Measurements from ENCODE around the gene SLC5A12.
A peak's percentile ranks its signal among the peaks of the same experiment; 100 is the strongest.
"Not testable (repeated sequence)": the region's sequence is repeated elsewhere in the genome, so short reads cannot be mapped to it uniquely, and the experiment has no call there.

The SLC5A12 gene

DNA sequence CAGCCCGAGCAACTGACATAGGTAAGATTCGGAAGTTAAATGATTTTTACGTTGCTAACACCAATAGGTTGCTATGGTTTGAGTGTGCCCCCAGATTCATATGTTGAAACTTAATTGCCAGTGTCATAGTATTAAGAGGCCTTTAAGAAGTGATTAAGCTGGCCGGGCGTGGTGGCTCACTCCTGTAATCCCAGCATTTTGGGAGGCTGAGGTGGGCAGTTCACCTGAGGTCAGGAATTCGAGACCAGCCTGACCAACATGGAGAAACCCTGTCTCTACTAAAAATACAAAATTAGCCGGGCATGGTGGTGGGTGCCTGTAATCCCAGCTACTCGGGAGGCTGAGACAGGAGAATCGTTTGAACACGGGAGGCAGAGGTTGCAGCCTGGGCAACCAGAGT, 78.5 kb downstream of the SLC5A12 start:
- not testable (repeated sequence) for FAIRE-seq

DNA sequence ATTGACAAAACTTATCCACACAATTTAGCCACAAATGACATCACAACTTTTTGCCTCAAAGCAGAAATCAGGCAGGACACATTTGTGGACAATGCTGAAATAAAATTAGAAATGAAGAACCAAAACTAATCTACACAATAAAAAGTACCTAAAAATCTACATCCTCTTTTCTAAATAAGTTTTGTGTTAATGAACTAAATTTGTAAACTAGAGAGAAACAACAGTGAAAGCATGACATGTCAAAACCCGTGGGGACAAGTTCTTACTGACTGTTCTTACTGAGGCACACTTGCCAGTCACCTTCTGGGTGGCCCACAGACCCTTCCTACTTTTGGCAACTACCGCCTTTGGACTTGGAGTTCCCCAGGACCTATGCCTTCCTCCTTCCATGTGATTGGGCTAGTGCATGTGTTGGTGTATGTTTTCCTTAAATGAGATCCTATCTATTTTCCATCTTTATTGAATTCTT, 89.1 kb downstream of the SLC5A12 start:
- no peak for FAIRE-seq

DNA sequence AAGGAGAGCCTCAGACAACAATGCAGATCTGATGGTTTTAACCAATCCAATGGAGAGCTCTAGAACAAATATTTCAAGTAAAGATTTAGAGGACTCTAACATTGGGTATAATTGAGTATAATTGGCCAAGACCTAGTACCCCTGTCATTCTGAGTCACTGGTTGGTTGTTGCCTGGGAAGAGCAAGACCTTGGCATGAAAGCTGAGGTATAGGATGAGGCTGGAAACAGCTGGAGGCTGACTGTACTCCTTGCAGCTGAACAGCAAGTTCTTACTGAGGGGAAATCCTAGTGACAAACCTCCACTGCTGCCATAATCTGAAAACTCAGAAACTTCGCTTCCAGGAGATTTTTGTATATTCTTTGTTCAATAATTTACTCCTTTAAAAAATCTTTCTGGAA, 95.5 kb downstream of the SLC5A12 start:
- FAIRE-seq, result no peak

DNA sequence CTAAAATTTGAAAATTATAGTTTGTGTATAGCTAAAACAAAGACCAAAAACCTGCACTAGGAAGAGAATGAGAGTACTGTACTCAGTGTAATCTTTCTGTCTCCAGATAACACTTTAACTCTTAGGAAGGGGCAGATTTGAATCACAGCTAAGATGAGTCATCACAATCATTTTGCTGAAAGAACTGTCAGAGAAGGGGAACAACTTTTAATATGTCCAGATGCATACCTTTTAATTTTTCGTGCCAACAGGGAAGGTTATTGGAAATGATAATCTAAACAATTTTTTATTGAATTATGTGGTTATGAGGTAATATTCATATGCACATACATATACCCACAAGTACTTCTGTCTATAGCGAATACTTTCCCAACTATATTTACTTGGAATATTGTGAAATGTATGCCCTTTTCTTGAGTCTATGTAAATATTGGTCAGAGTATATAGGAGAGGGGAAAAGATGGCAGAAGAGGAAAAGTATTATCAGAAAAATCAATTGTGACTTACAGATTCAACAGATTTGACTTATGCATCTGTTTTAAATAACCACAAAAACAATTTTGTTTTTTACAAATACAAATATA, 98.7 kb downstream of the SLC5A12 start:
- FAIRE-seq, result no peak

DNA sequence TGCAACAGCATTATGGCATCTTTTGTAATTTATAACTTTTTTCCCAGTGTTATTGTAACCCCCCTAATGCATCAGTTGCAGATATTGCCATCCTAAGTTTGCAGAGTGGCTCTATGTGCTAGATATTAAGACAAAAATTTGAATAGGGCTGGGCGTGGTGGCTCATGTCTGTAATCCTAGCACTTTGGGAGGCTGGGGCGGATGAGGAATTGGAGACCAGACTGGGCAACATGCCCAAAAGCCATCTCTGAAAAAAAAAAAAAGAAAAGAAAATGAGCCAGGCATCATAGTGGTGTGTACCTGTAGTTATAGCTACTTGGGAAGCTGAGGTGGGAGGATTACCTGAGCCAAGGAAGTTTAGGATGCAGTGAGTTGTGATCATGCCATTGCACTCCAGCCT, 99.7 kb downstream of the SLC5A12 start:
- no peak for FAIRE-seq

DNA sequence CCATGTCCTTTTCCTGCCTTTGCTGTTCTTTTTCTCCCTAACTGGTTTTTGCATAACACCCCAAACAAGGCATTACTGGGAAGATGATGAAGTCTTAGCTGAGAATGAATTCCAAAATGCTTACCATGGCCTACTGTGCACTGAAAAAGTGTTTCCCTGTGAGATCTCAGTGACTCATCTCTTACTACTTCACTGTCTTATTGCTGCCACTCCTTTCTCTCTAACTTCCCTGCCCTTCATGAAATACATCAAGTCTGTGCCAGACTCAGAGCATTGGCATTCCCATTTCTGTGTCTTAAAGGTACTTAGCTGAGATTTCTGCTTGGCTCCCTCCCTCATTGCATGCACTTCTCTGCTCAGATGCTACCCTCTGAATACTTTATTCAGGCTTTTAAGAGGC, 100.7 kb downstream of the SLC5A12 start:
- no peak for FAIRE-seq

DNA sequence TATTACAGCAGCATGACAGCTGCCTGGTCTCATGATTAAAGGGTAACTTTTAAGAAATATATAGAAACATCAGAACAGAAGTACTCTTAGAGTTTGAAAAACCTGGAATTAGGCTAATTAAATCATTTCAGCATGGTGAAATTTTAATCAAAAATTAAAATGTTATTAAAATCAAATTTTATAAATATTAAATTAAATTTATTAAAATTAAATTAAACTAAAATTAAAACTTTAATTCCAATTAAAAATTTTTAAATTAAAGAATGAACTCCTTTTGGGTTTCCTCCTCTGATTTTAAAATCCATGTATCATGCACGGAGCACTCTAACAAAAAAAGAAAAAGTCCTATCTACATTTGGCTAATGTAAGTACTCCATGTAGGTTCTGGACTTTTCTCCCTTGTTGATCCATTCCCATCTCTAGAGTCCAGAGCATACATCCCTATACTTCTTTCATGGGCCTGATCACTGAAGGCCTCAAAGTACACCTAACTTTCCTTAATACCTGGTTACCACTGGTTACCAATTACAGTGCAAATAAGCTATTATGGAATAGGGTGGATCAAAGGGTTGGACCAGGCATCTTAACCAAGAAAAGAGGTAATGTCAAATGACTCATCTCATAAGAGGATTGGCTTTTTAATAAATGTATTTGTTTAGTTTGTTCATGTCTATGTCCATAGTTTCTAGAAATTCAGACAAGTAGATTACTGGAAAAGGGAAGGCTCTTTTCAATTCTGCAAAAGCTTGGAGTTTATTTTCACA, 101.4 kb downstream of the SLC5A12 start:
- FAIRE-seq, result peak; percentile 27

DNA sequence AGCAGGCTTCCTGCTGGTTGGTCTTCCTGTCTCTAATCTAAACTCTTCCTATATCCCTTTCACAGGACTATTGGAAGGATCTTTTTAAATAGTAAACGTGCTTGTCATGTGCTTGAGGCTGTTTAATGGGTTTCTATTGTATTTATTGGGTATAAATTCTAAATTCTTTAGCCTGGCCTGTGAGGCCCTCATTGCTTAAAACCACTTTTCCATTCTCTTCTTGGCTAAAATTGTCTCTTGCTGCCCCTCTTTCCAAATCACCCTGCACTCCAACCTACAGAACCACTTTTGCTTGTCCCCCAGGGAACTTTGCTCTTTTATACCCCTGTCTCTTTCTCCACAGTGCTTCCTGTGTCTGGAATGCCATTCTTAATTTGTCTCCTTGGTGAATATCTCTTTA, 103.4 kb downstream of the SLC5A12 start:
- no peak for FAIRE-seq

Measured in G401.6 (cell line).